ENCODE measurements around the gene ZNF740.

- TF ChIP-seq ZBTB33 (IDR thresholded peaks at IDR 0.05) = no peak
- no peak for TF ChIP-seq POLR2AphosphoS5 (IDR thresholded peaks at IDR 0.05; ENCODE audit: low read length)
- TF ChIP-seq POLR2A (IDR thresholded peaks at IDR 0.05; ENCODE audit: low read depth, low read length) = no peak
- no peak for TF ChIP-seq SIN3A (IDR thresholded peaks at IDR 0.05; ENCODE audit: low read depth, low read length)
Observed at GRCh38 chr12:53201639-53202038, 21.1 kb downstream of the ZNF740 start.

All from GM12878 (cell line).